ENCODE results near the gene SRXN1. TPM values are rescaled to one million over a fixed set of nuclear protein-coding genes. Genes with fewer than 3 reads are reported as not detected.

SRXN1 gene
- total RNA-seq, 4 donors from 2014 or later = 73.4 to 158 (median 133) TPM

GRCh38 chr20:626579-626978 lies 26.4 kb downstream of the SRXN1 start:
- Histone ChIP-seq H3K4me1 (no peaks in the 10 kb centered on the region), H3K9me3 (no peaks in the 10 kb centered on the region), H3K36me3 (no peaks in the 10 kb centered on the region), H3K27me3 (peaks cover 0 to 60% (median 0%) of the 10 kb centered on the region in 4 donors), H3K27ac (no peak overlapping the region), H3K4me3 (no peak overlapping the region)
- 70 to 84% methylated on average over 1 to 2 of the region's 2 CpGs for WGBS, 2 donors
- DNase-seq = no peak
- intact Hi-C loops (cut with DNase I) = no loop called here
- TF ChIP-seq POLR2A (IDR thresholded peaks at IDR 0.05) = no peak
- TF ChIP-seq CTCF (IDR thresholded peaks at IDR 0.05) = no peak

DNA sequence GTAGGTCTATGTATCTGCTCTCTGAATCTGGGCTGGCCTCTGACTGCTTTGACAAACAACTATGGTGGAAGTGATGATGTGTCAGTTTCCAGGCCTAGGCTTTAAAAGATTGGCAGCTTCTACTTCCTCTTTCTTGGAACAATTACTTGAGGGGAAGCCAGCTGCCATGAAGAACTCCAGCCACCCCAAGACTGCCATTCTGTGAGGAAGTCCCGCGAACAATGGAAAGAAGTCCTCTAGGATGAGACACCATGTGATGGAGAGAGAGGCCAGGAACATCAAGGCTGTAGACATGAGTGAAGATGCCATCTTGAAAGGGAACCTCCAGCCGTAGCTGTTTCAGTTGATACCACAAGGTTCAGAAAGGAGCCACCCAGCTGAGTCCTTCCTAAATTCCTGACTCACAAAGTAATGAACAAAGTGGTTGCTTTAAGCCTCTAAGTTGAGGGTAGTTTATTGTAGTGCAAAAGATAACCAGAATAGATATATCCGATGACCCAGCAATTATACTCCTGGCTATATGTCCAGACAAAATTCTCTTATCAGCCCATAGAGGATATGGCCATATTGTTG lies 27.6 kb downstream of the SRXN1 start:
- H3K4me1 ChIP-seq = no peaks in the 10 kb centered on the region
- WGBS, 2 donors = 77 to 86% methylated on average over 4 of the region's 4 CpGs
- TF ChIP-seq POLR2A (IDR thresholded peaks at IDR 0.05) (no peak), CTCF (IDR thresholded peaks at IDR 0.05) (no peak)
- no peak overlapping the region for H3K4me3 ChIP-seq
- peaks cover 0 to 65% (median 0%) of the 10 kb centered on the region in 4 donors for H3K27me3 ChIP-seq
- H3K27ac ChIP-seq = no peak overlapping the region
- no peaks in the 10 kb centered on the region for H3K36me3 ChIP-seq
- no peaks in the 10 kb centered on the region for H3K9me3 ChIP-seq
- intact Hi-C loops (cut with DNase I) = no loop called here
- no peak for DNase-seq

DNA sequence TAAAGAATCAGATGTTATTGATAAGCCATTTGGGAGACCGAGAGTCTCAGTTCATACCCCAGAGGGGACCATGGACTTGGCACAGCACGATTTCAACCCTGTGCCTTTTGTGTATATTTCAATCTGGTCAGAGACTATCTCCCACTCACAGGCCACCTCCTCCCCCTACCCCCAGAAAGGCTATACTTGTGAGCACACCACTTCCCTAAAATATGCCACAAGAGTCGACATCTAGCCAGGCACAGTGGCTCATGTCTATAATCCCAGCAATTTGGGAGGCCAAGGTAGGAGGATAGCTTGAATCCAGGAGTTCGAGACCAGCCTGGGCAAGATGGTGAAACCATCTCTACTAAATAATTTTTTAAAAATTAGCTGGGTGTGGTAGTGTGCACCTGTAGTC lies 29.3 kb downstream of the SRXN1 start:
- H3K27ac ChIP-seq = no peak overlapping the region
- no peak overlapping the region for H3K4me3 ChIP-seq
- peaks cover 0 to 67% (median 0%) of the 10 kb centered on the region in 4 donors for H3K27me3 ChIP-seq
- H3K9me3 ChIP-seq = peaks cover 0 to 1% (median under 1%) of the 10 kb centered on the region in 3 donors
- intact Hi-C loops (cut with DNase I) = no loop called here
- DNase-seq = no peak
- 53 to 59% methylated on average over 4 of the region's 4 CpGs for WGBS, 2 donors
- no peaks in the 10 kb centered on the region for H3K4me1 ChIP-seq
- H3K36me3 ChIP-seq = no peaks in the 10 kb centered on the region
- no peak for TF ChIP-seq CTCF (IDR thresholded peaks at IDR 0.05)
- no peak for TF ChIP-seq POLR2A (IDR thresholded peaks at IDR 0.05)

DNA sequence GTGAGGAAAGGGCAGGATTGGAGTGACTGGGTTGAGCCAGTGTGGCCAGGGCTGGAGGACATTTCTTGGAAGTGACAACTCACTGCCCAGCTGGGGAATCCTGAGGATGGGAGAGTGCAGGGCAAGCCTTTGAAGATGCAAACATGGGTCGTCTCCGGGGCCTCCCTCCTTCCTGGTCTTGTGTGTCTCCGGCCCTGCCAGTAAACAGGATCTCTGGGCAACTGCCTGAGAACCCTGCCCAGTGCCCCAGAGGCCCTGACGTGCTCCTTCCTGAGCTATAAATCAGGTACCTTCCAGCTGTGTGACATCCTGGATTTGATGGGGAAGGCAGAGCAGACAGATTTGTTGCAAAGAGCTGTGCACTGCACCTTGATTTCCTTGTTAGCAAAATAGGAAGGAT lies 30.0 kb downstream of the SRXN1 start:
- no peak for TF ChIP-seq POLR2A (IDR thresholded peaks at IDR 0.05)
- TF ChIP-seq CTCF (IDR thresholded peaks at IDR 0.05) = no peak
- Histone ChIP-seq H3K4me1 (no peaks in the 10 kb centered on the region), H3K9me3 (peaks cover 0 to 8% (median 3%) of the 10 kb centered on the region in 3 donors), H3K4me3 (no peak overlapping the region), H3K36me3 (no peaks in the 10 kb centered on the region), H3K27ac (no peak overlapping the region), H3K27me3 (peaks cover 0 to 74% (median 0%) of the 10 kb centered on the region in 4 donors)
- intact Hi-C loops (cut with DNase I) = no loop called here
- 6 to 17% methylated on average over 1 to 2 of the region's 4 CpGs for WGBS, 2 donors
- no peak for DNase-seq

GRCh38 chr20:622161-622560 lies 30.8 kb downstream of the SRXN1 start:
- no peak for DNase-seq
- no peak overlapping the region for H3K27ac ChIP-seq
- no peak overlapping the region for H3K4me3 ChIP-seq
- H3K9me3 ChIP-seq = peaks cover 0 to 12% (median 3%) of the 10 kb centered on the region in 3 donors
- H3K27me3 ChIP-seq = peaks cover 0 to 83% (median 0%) of the 10 kb centered on the region in 4 donors
- WGBS, 2 donors = 61 to 73% methylated on average over 4 to 7 of the region's 7 CpGs
- no peaks in the 10 kb centered on the region for H3K36me3 ChIP-seq
- TF ChIP-seq CTCF (IDR thresholded peaks at IDR 0.05) (no peak), POLR2A (IDR thresholded peaks at IDR 0.05) (no peak)
- intact Hi-C loops (cut with DNase I) = no loop called here
- H3K4me1 ChIP-seq = no peaks in the 10 kb centered on the region
